OCI-LY7 (cell line): Measurements from ENCODE around the gene CAPRIN1. TPM values are rescaled to one million over a fixed set of nuclear protein-coding genes. Genes with fewer than 3 reads are reported as not detected.

Experiments
- BruUV-seq: library from RNA; stranded (reverse); fragments of 400-500 nt; replicated peaks from 2 replicates; lab custom pipeline; 2021; lab: Mats Ljungman, UMichigan
- CTCF ChIA-PET: fragments of 300-600 bp; sonication (Branson Sonifier 250); formaldehyde crosslinking; loops from one replicate; lab custom pipeline; 2022; ENCODE audit warnings: antibody characterized with exemption; ENCODE audit not compliant: unreplicated experiment; lab: Charles Lee
- POLR2A ChIA-PET: fragments of 300-600 bp; sonication (Branson Sonifier 250); formaldehyde crosslinking; loops from one replicate; lab custom pipeline; 2022; ENCODE audit warnings: antibody characterized with exemption; lab: Charles Lee
- DNase-seq: peaks from one replicate; pipeline ENCODE4 v3.0.0-alpha.2; 2015; ENCODE audit warnings: low spot score
- H2AFZ ChIP-seq: fragments of 200-600 bp; sonication (generic), shearing (Covaris generic); 2 replicates; pipeline ENCODE4 v1.6.1; 2014; ENCODE audit warnings: mild to moderate bottlenecking, antibody characterized with exemption, low read length, moderate library complexity
- H3K27ac ChIP-seq: fragments of 200-600 bp; sonication (generic); 2 replicates; pipeline ENCODE4 v1.5.1; 2014; ENCODE audit warnings: mixed run types, low read depth, mild to moderate bottlenecking, moderate library complexity, low read length, inconsistent platforms; ENCODE audit not compliant: poor library complexity, severe bottlenecking
- H3K36me3 ChIP-seq: fragments of 200-600 bp; sonication (generic); 2 replicates; pipeline ENCODE4 v1.6.1; 2014; ENCODE audit warnings: mild to moderate bottlenecking, antibody characterized with exemption, low read length, moderate library complexity, mixed read lengths; ENCODE audit not compliant: insufficient read depth
- H3K4me1 ChIP-seq: fragments of 200-600 bp; sonication (generic); 2 replicates; pipeline ENCODE4 v1.5.1; 2014; ENCODE audit warnings: mild to moderate bottlenecking, low read length; ENCODE audit not compliant: insufficient read depth, poor library complexity, severe bottlenecking
- H3K4me2 ChIP-seq: fragments of 200-600 bp; sonication (generic); 2 replicates; pipeline ENCODE4 v1.6.1; 2014; ENCODE audit warnings: mild to moderate bottlenecking, low read length
- H3K4me3 ChIP-seq: fragments of 200-600 bp; sonication (generic); 2 replicates; pipeline ENCODE4 v1.5.1; 2014; ENCODE audit warnings: mild to moderate bottlenecking, low read depth, low read length; ENCODE audit not compliant: poor library complexity, severe bottlenecking
- H3K79me2 ChIP-seq: fragments of 200-600 bp; sonication (generic); 2 replicates; pipeline ENCODE4 v1.6.1; 2016; ENCODE audit warnings: low read depth, mild to moderate bottlenecking, low read length, moderate library complexity, mixed read lengths; ENCODE audit not compliant: insufficient read depth
- H3K9me2 ChIP-seq: fragments of 200-600 bp; sonication (generic); 2 replicates; pipeline ENCODE4 v1.6.1; 2016; ENCODE audit warnings: mild to moderate bottlenecking, low read length, mixed read lengths; ENCODE audit not compliant: insufficient read depth
- H3K9me3 ChIP-seq: fragments of 200-600 bp; sonication (generic); 2 replicates; pipeline ENCODE4 v1.6.1; 2014; ENCODE audit warnings: mild to moderate bottlenecking, mixed run types, low read length, mixed read lengths
- H4K20me1 ChIP-seq: fragments of 200-600 bp; sonication (generic); 2 replicates; pipeline ENCODE4 v1.6.1; 2014; ENCODE audit warnings: mild to moderate bottlenecking, antibody characterized with exemption, low read length, moderate library complexity, mixed read lengths; ENCODE audit not compliant: insufficient read depth
- CTCF ChIP-seq: fragments of 200-600 bp; sonication (generic); conservative IDR thresholded peaks from 2 replicates; pipeline ENCODE4 v1.5.1; 2014; ENCODE audit warnings: mild to moderate bottlenecking, antibody characterized with exemption, low read length, moderate library complexity, mixed read lengths
- EZH2phosphoT487 ChIP-seq: fragments of 200-600 bp; sonication (generic); IDR thresholded peaks from 2 replicates; pipeline ENCODE4 v1.6.1; 2018; ENCODE audit warnings: low read depth, borderline replicate concordance, mild to moderate bottlenecking, mixed run types, antibody characterized with exemption, low read length, moderate library complexity, mixed read lengths
- intact Hi-C: fragments of 100-400 bp; cut with micrococcal nuclease; formaldehyde crosslinking; loops from one replicate; pipeline ENCODE4 v1.10.0; 2022; ENCODE audit not compliant: unreplicated experiment
- total RNA-seq, 2 experiments: library from RNA; depleted of rRNA in 1 of 2; stranded (reverse); fragments of >200 nt in 1 of 2; shearing (Covaris generic) in 1 of 2; gene quantifications; 2 replicates each; pipeline ENCODE4 v1.2.3, GENCODE V29; 2014 to 2022

The CAPRIN1 gene
- total RNA-seq, 2 experiments from 2014 or later: 259 to 286 TPM

- no peak for DNase-seq
- Histone ChIP-seq H4K20me1 (no peaks in the 10 kb centered on the region), H3K27ac (no peak overlapping the region), H3K9me2 (no peaks in the 10 kb centered on the region), H3K4me1 (peaks cover 44% of the 10 kb centered on the region), H3K79me2 (no peaks in the 10 kb centered on the region), H3K36me3 (peaks cover 90% of the 10 kb centered on the region), H3K9me3 (no peaks in the 10 kb centered on the region), H3K4me2 (no peak overlapping the region), H3K4me3 (no peak overlapping the region), H2AFZ (no peak overlapping the region)
- no peak for TF ChIP-seq EZH2phosphoT487
- no peak for TF ChIP-seq CTCF
- intact Hi-C loops: no loop called here
- CTCF ChIA-PET: no interaction called here
- POLR2A ChIA-PET: interaction anchor here (0.9 kb wide), 1 partner anchor 28 kb away, joined by 3 read pairs; no protein-coding TSS in a partner anchor
- BruUV-seq: no TSS peak
These were observed 99.1 kb downstream of the CAPRIN1 start for GRCh38 chr11:34150494-34151151.

Other genes starting within 250 kb of the CAPRIN1 start
- not detected in 2 replicates for gene LMO2, start 159.7 kb upstream of the CAPRIN1 start, total RNA-seq (2014; rRNA removed; shearing (Covaris generic))
- gene LMO2, start 159.7 kb upstream of the CAPRIN1 start, total RNA-seq (2022): 0.89 and 2.0 TPM in 2 replicates
- 62.5 and 64.9 TPM in 2 replicates for gene NAT10, start 53.9 kb downstream of the CAPRIN1 start, total RNA-seq (2014; rRNA removed; shearing (Covaris generic))
- 94.2 and 120 TPM in 2 replicates for gene NAT10, start 53.9 kb downstream of the CAPRIN1 start, total RNA-seq (2022)